Kidney epithelial cell (primary cell): Measurements from ENCODE around the gene CNFN. TPM values are rescaled to one million over a fixed set of nuclear protein-coding genes. Genes with fewer than 3 reads are reported as not detected.

Source experiments
- DNase-seq: peaks from one replicate; pipeline ENCODE4 v3.0.0-alpha.2; 2010; ENCODE audit warnings: low read depth
- H3K27me3 ChIP-seq: 2 replicates; pipeline ENCODE4 v1.6.0; 2011; ENCODE audit warnings: low read length; ENCODE audit not compliant: control insufficient read depth, insufficient read depth
- H3K36me3 ChIP-seq: 2 replicates; pipeline ENCODE4 v1.5.1; 2011; ENCODE audit warnings: low read length; ENCODE audit not compliant: control insufficient read depth, insufficient read depth
- H3K4me3 ChIP-seq: 2 replicates; pipeline ENCODE4 v1.5.1; 2011; ENCODE audit warnings: low read depth, mild to moderate bottlenecking, control low read depth, low read length
- total RNA-seq: library from RNA; depleted of rRNA; stranded (reverse); fragments of >200 nt; gene quantifications from 2 replicates; pipeline ENCODE4 v1.2.3, GENCODE V29; 2015
- TF ChIP-seq, protein P1 (sequence below): IDR thresholded peaks from 2 replicates; pipeline ENCODE4 v1.5.1; 2011; ENCODE audit warnings: mild to moderate bottlenecking, moderate library complexity, low read length, control low read depth, inconsistent platforms; ENCODE audit not compliant: insufficient read depth, poor library complexity, severe bottlenecking

Gene CNFN
- total RNA-seq, 1 donor from 2014 or later = not detected

DNA sequence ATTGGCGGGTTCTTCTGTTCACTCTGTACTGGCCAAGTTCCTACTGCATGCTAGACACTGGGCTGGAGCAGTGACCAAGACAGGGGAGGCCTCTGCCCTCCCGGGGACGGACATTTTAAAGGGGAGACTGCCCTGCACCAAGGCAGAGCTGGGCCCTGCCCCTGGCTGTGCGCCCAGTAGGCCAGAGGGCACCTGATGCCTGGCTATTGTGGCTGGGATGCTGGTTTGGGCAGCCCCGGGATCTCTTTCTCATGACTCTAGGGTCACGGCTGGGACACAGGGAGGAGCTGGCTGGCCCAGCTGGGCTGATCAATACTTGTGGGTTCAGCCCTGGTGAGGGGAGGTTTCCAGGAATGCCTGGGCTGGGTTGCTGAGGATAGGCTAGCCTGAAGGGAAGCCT lies 19.4 kb upstream of the CNFN start:
- no peak overlapping the region for H3K4me3 ChIP-seq
- no peaks in the 10 kb centered on the region for H3K27me3 ChIP-seq
- TF ChIP-seq, protein P1, sequence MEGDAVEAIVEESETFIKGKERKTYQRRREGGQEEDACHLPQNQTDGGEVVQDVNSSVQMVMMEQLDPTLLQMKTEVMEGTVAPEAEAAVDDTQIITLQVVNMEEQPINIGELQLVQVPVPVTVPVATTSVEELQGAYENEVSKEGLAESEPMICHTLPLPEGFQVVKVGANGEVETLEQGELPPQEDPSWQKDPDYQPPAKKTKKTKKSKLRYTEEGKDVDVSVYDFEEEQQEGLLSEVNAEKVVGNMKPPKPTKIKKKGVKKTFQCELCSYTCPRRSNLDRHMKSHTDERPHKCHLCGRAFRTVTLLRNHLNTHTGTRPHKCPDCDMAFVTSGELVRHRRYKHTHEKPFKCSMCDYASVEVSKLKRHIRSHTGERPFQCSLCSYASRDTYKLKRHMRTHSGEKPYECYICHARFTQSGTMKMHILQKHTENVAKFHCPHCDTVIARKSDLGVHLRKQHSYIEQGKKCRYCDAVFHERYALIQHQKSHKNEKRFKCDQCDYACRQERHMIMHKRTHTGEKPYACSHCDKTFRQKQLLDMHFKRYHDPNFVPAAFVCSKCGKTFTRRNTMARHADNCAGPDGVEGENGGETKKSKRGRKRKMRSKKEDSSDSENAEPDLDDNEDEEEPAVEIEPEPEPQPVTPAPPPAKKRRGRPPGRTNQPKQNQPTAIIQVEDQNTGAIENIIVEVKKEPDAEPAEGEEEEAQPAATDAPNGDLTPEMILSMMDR = no peak
- no peak for DNase-seq
- no peaks in the 10 kb centered on the region for H3K36me3 ChIP-seq

DNA sequence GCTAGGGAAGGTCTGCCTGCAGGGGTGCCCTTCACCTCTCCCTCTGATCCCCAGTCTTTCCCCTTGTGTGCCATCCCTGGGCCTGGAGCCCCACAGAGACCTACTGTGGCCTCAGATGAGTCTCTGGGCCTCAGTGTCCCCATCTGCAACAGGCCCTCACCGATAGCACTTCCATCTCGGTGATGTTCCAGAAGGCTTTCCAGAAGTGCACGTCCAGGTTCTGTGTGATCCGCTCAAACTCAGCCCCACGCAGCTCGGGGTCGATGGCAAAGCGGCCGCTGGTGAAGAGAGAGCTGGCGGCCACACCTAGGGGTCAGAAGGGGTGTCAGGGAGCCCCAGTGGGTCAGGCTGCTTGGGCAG lies 17.7 kb upstream of the CNFN start:
- TF ChIP-seq, protein P1 = no peak
- no peaks in the 10 kb centered on the region for H3K36me3 ChIP-seq

DNA sequence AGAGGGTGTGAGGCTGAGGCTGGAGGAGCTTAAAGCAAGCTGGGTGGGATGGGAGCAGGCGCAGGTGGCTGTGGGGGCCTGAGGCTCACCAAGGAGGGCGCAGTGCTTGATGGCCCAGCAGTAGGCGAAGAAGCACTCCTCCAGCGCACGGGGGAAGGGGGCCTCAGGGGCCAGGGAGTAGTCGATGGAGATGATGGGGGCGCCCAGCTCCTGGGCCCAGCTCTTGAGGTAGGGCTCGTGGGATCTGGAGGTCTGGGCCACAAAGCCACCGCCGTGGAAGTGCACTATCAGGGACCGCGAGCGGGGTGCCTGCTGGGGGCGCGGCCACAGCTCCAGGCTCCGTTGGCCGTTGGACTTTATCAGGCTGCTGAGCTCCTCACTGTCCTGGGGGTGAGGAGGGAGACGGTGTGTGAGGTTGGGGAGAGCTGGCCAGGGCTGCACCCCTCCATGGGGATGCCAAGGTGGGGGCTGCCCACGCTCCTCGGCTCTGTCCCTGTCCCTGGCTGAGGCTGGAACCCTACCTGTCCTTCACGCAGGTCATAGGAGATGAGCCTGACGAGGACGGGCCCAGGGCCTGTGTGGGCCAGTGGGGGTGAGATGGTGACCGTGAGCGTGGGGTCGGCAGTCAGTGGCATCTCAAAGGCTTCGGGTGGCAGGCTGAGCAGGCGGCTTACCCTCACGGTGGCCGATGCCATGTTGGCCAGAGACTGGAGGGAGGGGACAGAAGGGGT lies 17.2 kb upstream of the CNFN start:
- H3K36me3 ChIP-seq = no peaks in the 10 kb centered on the region
- TF ChIP-seq, protein P1 = no peak
- DNase-seq = no peak
- no peaks in the 10 kb centered on the region for H3K27me3 ChIP-seq
- no peak overlapping the region for H3K4me3 ChIP-seq

More for the DNA sequence above, 17.7 kb upstream of the CNFN start:
- H3K27me3 ChIP-seq = no peaks in the 10 kb centered on the region
- DNase-seq = no peak
- H3K4me3 ChIP-seq = no peak overlapping the region

DNA sequence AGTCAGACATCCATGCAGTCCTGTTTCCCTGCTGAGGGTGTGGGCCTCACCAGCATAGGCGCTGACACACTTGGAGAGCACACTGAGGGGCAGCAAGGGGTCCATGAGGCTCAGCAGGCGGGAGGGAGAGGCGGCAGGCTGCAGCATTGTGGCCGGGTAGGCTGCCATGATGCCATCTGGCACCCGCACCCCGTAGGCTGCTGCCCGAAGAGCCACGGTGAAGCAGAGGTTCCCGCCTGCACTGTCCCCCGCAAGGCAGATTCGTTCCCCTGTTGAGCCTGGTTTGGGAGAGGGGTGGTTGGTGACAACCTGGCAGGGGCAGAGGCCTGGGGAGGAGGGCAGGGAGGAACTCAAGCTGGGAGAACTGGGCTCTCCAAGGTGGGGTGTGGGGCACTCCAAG lies 16.0 kb upstream of the CNFN start:
- TF ChIP-seq, protein P1 = no peak
- no peaks in the 10 kb centered on the region for H3K36me3 ChIP-seq

DNA sequence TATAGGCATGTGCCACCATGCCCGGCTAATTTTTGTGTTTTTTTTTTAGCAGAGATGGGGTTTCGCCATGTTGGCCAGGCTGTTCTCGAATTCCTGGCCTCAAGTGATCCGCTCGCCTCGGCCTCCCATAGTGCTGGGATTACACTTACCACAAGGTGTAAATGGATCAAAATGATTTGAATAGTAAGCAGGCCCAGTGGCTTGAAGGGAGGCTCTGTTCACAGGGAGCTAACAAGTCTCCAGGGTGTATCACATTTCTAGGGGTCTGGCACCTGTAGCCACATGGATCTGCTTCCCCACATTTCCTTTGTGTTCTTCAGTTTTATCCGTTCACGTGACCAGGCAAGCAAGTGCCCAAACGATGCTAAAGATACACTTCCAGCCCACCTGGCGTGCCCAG lies 13.5 kb upstream of the CNFN start:
- Histone ChIP-seq H3K4me3 (no peak overlapping the region), H3K27me3 (no peaks in the 10 kb centered on the region), H3K36me3 (no peaks in the 10 kb centered on the region)
- no peak for DNase-seq
- TF ChIP-seq, protein P1 = no peak

More for the DNA sequence above, 16.0 kb upstream of the CNFN start:
- no peak for DNase-seq
- no peaks in the 10 kb centered on the region for H3K27me3 ChIP-seq
- no peak overlapping the region for H3K4me3 ChIP-seq
